SJCRH30 (cell line): ENCODE data around the gene ERICH6. TPM values are rescaled to one million over a fixed set of nuclear protein-coding genes. Genes with fewer than 3 reads are reported as not detected.

Experiments used
- DNase-seq, 2 experiments: peaks; one replicate each; pipeline ENCODE4 v3.0.0-alpha.2; 2015 to 2020
- H3K27ac ChIP-seq: fragments of 250-450 bp; sonication (Bioruptor Pico); 2 replicates; pipeline ENCODE4 v1.5.1; 2020; ENCODE audit warnings: mild to moderate bottlenecking, moderate library complexity
- H3K27me3 ChIP-seq: fragments of 250-450 bp; sonication (Bioruptor Pico); 2 replicates; pipeline ENCODE4 v1.5.1; 2020; ENCODE audit warnings: mild to moderate bottlenecking, moderate library complexity
- H3K36me3 ChIP-seq: fragments of 250-450 bp; sonication (Bioruptor Pico); 2 replicates; pipeline ENCODE4 v1.5.1; 2020; ENCODE audit warnings: mild to moderate bottlenecking, moderate library complexity
- H3K4me1 ChIP-seq: fragments of 250-450 bp; sonication (Bioruptor Pico); 2 replicates; pipeline ENCODE4 v1.5.1; 2020; ENCODE audit warnings: mild to moderate bottlenecking, moderate library complexity
- H3K4me3 ChIP-seq: fragments of 250-450 bp; sonication (Bioruptor Pico); 2 replicates; pipeline ENCODE4 v1.5.1; 2020; ENCODE audit warnings: mild to moderate bottlenecking, moderate library complexity
- H3K9me3 ChIP-seq: fragments of 250-450 bp; sonication (Bioruptor Pico); replicated peaks from 2 replicates; pipeline ENCODE4 v1.5.1; 2020; ENCODE audit warnings: mild to moderate bottlenecking, moderate library complexity
- total RNA-seq: library from RNA; depleted of rRNA; stranded (reverse); fragments of >200 nt; shearing (Covaris generic); gene quantifications from 2 replicates; pipeline ENCODE4 v1.2.3, GENCODE V29; 2014

ERICH6 gene
- total RNA-seq, 1 experiment from 2014 or later = not detected

- Histone ChIP-seq H3K36me3 (no peaks in the 10 kb centered on the region), H3K9me3 (no peaks in the 10 kb centered on the region), H3K4me3 (no peak overlapping the region), H3K4me1 (no peaks in the 10 kb centered on the region), H3K27ac (no peak overlapping the region), H3K27me3 (no peaks in the 10 kb centered on the region)
- no peak for DNase-seq
Measured at GRCh38 chr3:150727653-150728502, 24.2 kb upstream of the ERICH6 start.

DNA sequence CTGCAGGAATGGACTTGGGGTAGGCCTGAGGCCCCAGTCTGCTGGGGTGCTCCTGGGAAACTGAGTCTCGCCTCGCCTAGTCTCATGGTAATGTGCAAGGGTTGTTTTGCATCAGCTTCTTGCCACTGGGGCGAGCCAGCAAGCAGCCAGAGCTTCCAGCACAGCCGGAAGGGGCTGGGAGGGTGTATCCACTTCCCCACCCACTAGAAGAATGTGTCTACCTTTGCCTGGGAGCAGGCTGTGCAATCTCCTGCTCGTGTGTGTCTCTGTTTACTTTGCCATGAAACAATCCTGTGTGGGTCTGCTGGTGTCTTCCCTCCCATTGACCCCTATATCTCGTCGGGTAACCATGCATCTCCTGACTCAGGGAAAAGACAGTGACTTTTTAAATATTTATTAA is 21.8 kb upstream of the ERICH6 start:
- no peak overlapping the region for H3K4me3 ChIP-seq
- no peaks in the 10 kb centered on the region for H3K36me3 ChIP-seq
- no peaks in the 10 kb centered on the region for H3K4me1 ChIP-seq
- H3K27me3 ChIP-seq = no peaks in the 10 kb centered on the region
- no peak for DNase-seq
- H3K27ac ChIP-seq = no peak overlapping the region
- no peaks in the 10 kb centered on the region for H3K9me3 ChIP-seq

GRCh38 chr3:150723946-150724345 is 20.2 kb upstream of the ERICH6 start:
- H3K4me1 ChIP-seq = no peaks in the 10 kb centered on the region
- no peak for DNase-seq
- no peaks in the 10 kb centered on the region for H3K36me3 ChIP-seq
- no peak overlapping the region for H3K4me3 ChIP-seq
- no peaks in the 10 kb centered on the region for H3K9me3 ChIP-seq
- no peak overlapping the region for H3K27ac ChIP-seq
- H3K27me3 ChIP-seq = no peaks in the 10 kb centered on the region

DNA sequence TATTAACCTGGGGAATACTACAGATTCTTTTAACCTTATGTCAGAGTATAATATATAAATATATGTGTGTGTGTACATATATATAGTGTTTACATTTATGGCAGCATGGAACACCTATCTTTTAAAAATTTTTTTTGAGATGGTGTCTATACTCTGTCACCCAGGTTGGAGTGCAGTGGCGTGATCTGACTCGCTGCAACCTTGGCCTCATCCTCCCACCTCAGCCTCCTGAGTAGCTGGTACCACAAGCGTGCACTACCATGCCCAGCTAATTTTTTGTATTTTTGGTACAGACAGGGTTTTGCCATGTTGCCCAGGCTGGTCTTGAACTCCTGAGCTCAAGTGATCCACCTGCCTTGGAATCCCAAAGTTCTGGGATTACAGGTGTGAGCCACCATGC is 18.5 kb upstream of the ERICH6 start:
- Histone ChIP-seq H3K36me3 (no peaks in the 10 kb centered on the region), H3K27ac (no peak overlapping the region), H3K9me3 (no peaks in the 10 kb centered on the region), H3K4me1 (no peaks in the 10 kb centered on the region), H3K4me3 (no peak overlapping the region), H3K27me3 (no peaks in the 10 kb centered on the region)
- no peak for DNase-seq

- Histone ChIP-seq H3K36me3 (no peaks in the 10 kb centered on the region), H3K4me1 (no peaks in the 10 kb centered on the region), H3K27me3 (no peaks in the 10 kb centered on the region), H3K9me3 (no peaks in the 10 kb centered on the region), H3K27ac (no peak overlapping the region), H3K4me3 (no peak overlapping the region)
- peak in 1 of 2 experiments; percentile 68 for DNase-seq
Measured at GRCh38 chr3:150721285-150722130, 17.8 kb upstream of the ERICH6 start.

- no peak for DNase-seq
- Histone ChIP-seq H3K27ac (no peak overlapping the region), H3K4me3 (no peak overlapping the region), H3K36me3 (no peaks in the 10 kb centered on the region), H3K4me1 (no peaks in the 10 kb centered on the region), H3K27me3 (no peaks in the 10 kb centered on the region), H3K9me3 (no peaks in the 10 kb centered on the region)
Measured at GRCh38 chr3:150720444-150720843, 16.7 kb upstream of the ERICH6 start.

- Histone ChIP-seq H3K27me3 (no peaks in the 10 kb centered on the region), H3K4me1 (no peaks in the 10 kb centered on the region), H3K36me3 (no peaks in the 10 kb centered on the region), H3K9me3 (no peaks in the 10 kb centered on the region), H3K27ac (no peak overlapping the region), H3K4me3 (no peak overlapping the region)
- no peak for DNase-seq
Measured at GRCh38 chr3:150710097-150710496, 6.4 kb upstream of the ERICH6 start.

- DNase-seq = peak in 1 of 2 experiments; percentile 10
- no peak overlapping the region; the same call in 1 of the 2 replicates for H3K27ac ChIP-seq
- no peaks in the 10 kb centered on the region for H3K4me1 ChIP-seq
- no peaks in the 10 kb centered on the region for H3K9me3 ChIP-seq
- no peaks in the 10 kb centered on the region for H3K36me3 ChIP-seq
- peak overlapping the region; percentile 62 for H3K4me3 ChIP-seq
- no peaks in the 10 kb centered on the region for H3K27me3 ChIP-seq
Measured at GRCh38 chr3:150703299-150703755, 393 bp downstream of the ERICH6 start.

DNA sequence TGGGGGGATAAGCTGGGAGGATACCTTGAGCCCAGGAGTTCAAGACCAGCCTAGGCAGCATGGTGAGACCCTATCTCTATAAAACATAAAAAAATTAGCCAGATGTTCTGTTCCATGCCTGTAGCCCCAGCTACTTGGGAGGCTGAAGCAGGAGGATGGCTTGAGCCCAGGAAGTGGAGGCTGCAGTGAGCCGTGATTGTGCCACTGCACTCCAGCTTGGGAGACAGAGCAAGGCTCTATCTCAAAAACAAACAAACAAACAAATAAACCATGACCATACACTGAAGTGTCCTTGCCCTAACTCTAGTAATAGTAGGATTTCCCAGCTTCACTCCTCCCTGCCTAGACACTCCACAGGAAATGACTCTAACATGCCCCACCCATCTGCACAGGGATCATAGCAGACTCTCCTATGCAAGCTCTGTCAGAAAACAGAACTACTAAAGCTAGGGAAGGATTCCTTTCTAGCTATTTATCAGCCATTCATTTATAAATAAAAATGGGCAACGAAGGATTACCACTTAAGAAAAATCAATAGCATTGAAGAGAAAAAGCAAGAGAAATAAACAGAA is 4.6 kb downstream of the ERICH6 start:
- Histone ChIP-seq H3K27me3 (no peaks in the 10 kb centered on the region), H3K9me3 (no peaks in the 10 kb centered on the region), H3K4me1 (no peaks in the 10 kb centered on the region), H3K36me3 (no peaks in the 10 kb centered on the region), H3K27ac (no peak overlapping the region), H3K4me3 (no peak overlapping the region)
- DNase-seq = peak in 1 of 2 experiments; percentile 17

- no peaks in the 10 kb centered on the region for H3K36me3 ChIP-seq
- H3K27me3 ChIP-seq = no peaks in the 10 kb centered on the region
- H3K27ac ChIP-seq = no peak overlapping the region
- no peak for DNase-seq
- H3K9me3 ChIP-seq = peaks cover 2% of the 10 kb centered on the region; the same call in 1 of the 2 replicates
- H3K4me1 ChIP-seq = no peaks in the 10 kb centered on the region
- H3K4me3 ChIP-seq = no peak overlapping the region
Measured at GRCh38 chr3:150697646-150698045, 6.1 kb downstream of the ERICH6 start.

- Histone ChIP-seq H3K27me3 (no peaks in the 10 kb centered on the region), H3K9me3 (peaks cover 20% of the 10 kb centered on the region), H3K4me3 (no peak overlapping the region), H3K27ac (no peak overlapping the region), H3K4me1 (no peaks in the 10 kb centered on the region), H3K36me3 (no peaks in the 10 kb centered on the region)
- no peak for DNase-seq
Measured at GRCh38 chr3:150691414-150692040, 12.2 kb downstream of the ERICH6 start.

DNA sequence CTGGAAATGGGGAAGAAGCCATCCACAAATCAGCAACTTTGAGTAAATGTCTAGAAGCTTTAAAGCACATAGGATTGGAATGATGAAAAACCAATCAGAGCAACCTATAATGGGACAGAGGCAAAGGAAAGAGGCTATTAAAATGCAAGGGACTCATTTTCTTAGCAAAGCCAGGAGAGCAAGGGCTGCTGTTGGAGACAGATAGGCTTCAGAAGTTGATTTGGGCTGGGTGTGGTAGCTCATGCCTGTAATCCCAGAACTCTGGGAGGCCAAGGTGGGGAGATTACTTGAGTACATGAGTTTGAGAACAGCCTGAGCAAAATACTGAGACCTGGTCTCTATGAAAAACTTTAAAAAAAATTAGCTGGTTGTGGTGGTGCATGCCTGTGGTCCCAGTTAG is 16.1 kb downstream of the ERICH6 start:
- Histone ChIP-seq H3K9me3 (peaks cover 18% of the 10 kb centered on the region), H3K27ac (no peak overlapping the region), H3K4me1 (no peaks in the 10 kb centered on the region), H3K36me3 (no peaks in the 10 kb centered on the region), H3K4me3 (no peak overlapping the region), H3K27me3 (no peaks in the 10 kb centered on the region)
- no peak for DNase-seq

- Histone ChIP-seq H3K9me3 (no peaks in the 10 kb centered on the region), H3K27ac (no peak overlapping the region), H3K4me1 (no peaks in the 10 kb centered on the region), H3K4me3 (no peak overlapping the region), H3K27me3 (no peaks in the 10 kb centered on the region), H3K36me3 (no peaks in the 10 kb centered on the region)
- no peak for DNase-seq
Measured at GRCh38 chr3:150682824-150683223, 20.9 kb downstream of the ERICH6 start.

DNA sequence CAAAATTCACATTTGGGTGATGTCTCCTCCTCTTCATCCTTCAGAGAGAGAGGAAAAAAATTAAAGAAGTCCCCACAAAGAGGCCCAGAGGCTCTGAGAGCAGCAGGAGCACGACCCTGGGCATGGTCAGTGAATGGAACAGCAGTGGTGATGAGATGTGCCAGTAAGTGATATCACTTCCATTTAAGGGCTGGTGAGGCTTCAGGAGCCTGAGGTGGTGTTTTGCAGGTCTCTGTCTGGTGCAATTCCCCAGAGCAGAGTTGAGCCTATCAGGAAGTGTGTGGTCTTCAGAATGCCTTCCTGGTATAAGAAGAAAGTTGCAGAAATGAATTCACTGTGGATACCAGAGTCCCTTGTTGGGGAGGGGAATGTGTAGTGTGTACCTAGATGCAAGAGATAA is 21.4 kb downstream of the ERICH6 start:
- no peaks in the 10 kb centered on the region for H3K27me3 ChIP-seq

More for the DNA sequence above, 21.4 kb downstream of the ERICH6 start:
- H3K9me3 ChIP-seq = no peaks in the 10 kb centered on the region
- no peaks in the 10 kb centered on the region for H3K36me3 ChIP-seq
- no peak for DNase-seq
- no peak overlapping the region for H3K4me3 ChIP-seq
- H3K4me1 ChIP-seq = no peaks in the 10 kb centered on the region
- H3K27ac ChIP-seq = no peak overlapping the region
